ENCODE data around the gene TBCA.

The TBCA gene

DNA sequence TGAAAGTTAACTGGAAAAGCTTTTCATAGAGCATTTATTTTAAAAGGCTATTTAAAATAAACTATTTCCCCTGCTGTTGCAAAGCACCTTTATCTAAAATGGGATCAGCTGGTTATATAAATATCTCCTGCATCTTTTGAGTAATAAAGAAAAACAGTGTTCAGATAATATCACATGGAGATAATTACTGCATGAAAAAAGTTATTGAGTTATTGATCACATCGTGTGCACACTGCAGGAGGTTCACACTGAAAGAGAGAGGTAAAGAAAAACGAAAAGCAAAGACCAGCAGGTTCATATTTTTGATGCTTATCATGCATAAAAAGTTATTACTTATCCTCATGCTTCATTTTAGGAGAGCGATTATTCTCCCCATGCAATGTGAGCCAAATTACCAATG is 82.2 kb downstream of the TBCA start:
- TF ChIP-seq POLR2AphosphoS5 (IDR thresholded peaks at IDR 0.05; ENCODE audit: borderline replicate concordance, low read depth, low read length) (no peak), FOXP2 (optimal IDR thresholded peaks at IDR 0.05; ENCODE audit: control extremely low read depth, extremely low read length, insufficient read depth) (no peak), EZH2 (IDR thresholded peaks at IDR 0.05) (no peak)
- no peak overlapping the region for H3K9ac ChIP-seq (ENCODE audit: insufficient read length)
- H3K4me3 ChIP-seq = no peak overlapping the region
- H3K36me3 ChIP-seq (ENCODE audit: insufficient read depth, low read length) = peaks cover 66% of the 10 kb centered on the region
- no peaks in the 10 kb centered on the region for H3K9me3 ChIP-seq (ENCODE audit: low read depth, low read length)
- no peak for DNase-seq (ENCODE audit: low read depth, low spot score)
- no peak overlapping the region for H3K27ac ChIP-seq

GRCh38 chr5:77683171-77683732 is 92.9 kb downstream of the TBCA start:
- no peak overlapping the region for H3K27ac ChIP-seq
- TF ChIP-seq EZH2 (IDR thresholded peaks at IDR 0.05) (no peak), POLR2AphosphoS5 (IDR thresholded peaks at IDR 0.05; ENCODE audit: borderline replicate concordance, low read depth, low read length) (no peak), FOXP2 (optimal IDR thresholded peaks at IDR 0.05; ENCODE audit: control extremely low read depth, extremely low read length, insufficient read depth) (no peak)
- no peak overlapping the region for H3K9ac ChIP-seq (ENCODE audit: insufficient read length)
- DNase-seq (ENCODE audit: low read depth, low spot score) = no peak
- H3K9me3 ChIP-seq (ENCODE audit: low read depth, low read length) = no peaks in the 10 kb centered on the region
- H3K36me3 ChIP-seq (ENCODE audit: insufficient read depth, low read length) = peaks cover 6% of the 10 kb centered on the region; the same call in 1 of the 2 replicates
- no peak overlapping the region for H3K4me3 ChIP-seq

DNA sequence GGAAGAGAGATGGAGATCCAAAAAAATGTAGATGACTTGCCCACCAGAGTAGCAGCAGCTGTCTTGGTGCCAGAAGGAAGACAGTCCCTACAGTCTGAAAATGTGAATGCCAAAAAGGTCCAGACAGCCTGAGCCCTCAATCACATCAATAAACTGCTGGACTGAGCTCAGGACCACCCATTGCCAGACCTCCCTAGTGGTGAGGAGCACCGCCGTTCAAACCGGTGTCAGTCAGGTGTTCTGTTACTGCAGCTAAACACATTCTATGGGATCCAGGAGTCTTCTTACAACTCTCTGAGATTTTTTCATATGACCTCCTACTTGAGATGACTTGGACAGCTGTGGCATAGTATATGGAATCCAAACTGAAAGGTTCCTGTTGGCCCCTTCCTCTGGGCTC is 105.6 kb downstream of the TBCA start:
- TF ChIP-seq POLR2AphosphoS5 (IDR thresholded peaks at IDR 0.05; ENCODE audit: borderline replicate concordance, low read depth, low read length) = no peak
- TF ChIP-seq EZH2 (IDR thresholded peaks at IDR 0.05) = no peak
- no peak for TF ChIP-seq FOXP2 (optimal IDR thresholded peaks at IDR 0.05; ENCODE audit: control extremely low read depth, extremely low read length, insufficient read depth)

GRCh38 chr5:77669677-77670076 is 106.5 kb downstream of the TBCA start:
- no peak for DNase-seq (ENCODE audit: low read depth, low spot score)
- Histone ChIP-seq H3K36me3 (ENCODE audit: insufficient read depth, low read length) (no peaks in the 10 kb centered on the region), H3K9me3 (ENCODE audit: low read depth, low read length) (no peaks in the 10 kb centered on the region), H3K9ac (ENCODE audit: insufficient read length) (no peak overlapping the region), H3K27ac (no peak overlapping the region), H3K4me3 (no peak overlapping the region)
- TF ChIP-seq POLR2AphosphoS5 (IDR thresholded peaks at IDR 0.05; ENCODE audit: borderline replicate concordance, low read depth, low read length) (no peak), EZH2 (IDR thresholded peaks at IDR 0.05) (no peak), FOXP2 (optimal IDR thresholded peaks at IDR 0.05; ENCODE audit: control extremely low read depth, extremely low read length, insufficient read depth) (no peak)

More for the DNA sequence above, 105.6 kb downstream of the TBCA start:
- Histone ChIP-seq H3K4me3 (no peak overlapping the region), H3K27ac (no peak overlapping the region), H3K36me3 (ENCODE audit: insufficient read depth, low read length) (no peaks in the 10 kb centered on the region), H3K9ac (ENCODE audit: insufficient read length) (no peak overlapping the region), H3K9me3 (ENCODE audit: low read depth, low read length) (no peaks in the 10 kb centered on the region)
- no peak for DNase-seq (ENCODE audit: low read depth, low spot score)

DNA sequence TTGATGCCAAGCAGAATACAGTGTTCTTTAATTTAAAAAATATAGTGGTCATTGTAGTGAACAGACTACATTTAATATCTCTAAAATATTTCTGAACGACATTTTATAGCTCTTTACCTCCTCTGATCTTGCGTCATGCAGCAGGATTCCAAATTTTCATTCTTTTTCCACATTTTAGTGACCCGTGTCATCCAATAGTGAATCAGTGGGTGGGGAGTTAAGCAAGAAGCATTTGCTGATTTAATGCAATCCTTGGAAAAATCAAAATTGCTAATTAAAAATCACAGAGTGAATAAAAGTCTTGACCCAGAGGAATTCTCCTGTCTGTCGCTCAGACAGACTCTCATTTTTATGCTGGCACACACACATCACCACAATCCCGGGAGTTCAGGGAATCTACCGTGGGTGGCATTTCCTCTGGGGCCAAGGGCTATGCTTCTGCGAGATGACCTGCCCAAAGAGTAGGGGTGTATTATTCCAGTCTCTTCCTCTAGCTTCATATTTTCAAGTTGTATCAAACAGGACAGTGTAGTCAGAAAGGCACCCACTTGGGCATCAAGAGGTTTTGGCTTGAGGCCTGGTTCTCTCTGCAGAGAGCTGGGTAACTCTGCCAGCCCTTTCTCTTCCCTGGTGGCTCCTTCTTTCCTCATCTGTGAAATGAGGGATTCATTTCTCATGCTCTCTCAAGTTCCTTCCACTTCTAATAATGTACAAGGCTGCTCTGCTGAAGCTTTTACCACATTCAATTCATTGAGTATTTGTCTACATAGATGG is 112.9 kb downstream of the TBCA start:
- H3K9ac ChIP-seq (ENCODE audit: insufficient read length) = no peak overlapping the region
- no peak for DNase-seq (ENCODE audit: low read depth, low spot score)
- H3K9me3 ChIP-seq (ENCODE audit: low read depth, low read length) = no peaks in the 10 kb centered on the region

GRCh38 chr5:77662635-77663034 is 113.5 kb downstream of the TBCA start:
- no peak overlapping the region for H3K27ac ChIP-seq
- DNase-seq (ENCODE audit: low read depth, low spot score) = no peak
- H3K9me3 ChIP-seq (ENCODE audit: low read depth, low read length) = no peaks in the 10 kb centered on the region
- no peak for TF ChIP-seq POLR2AphosphoS5 (IDR thresholded peaks at IDR 0.05; ENCODE audit: borderline replicate concordance, low read depth, low read length)
- no peak for TF ChIP-seq EZH2 (IDR thresholded peaks at IDR 0.05)
- TF ChIP-seq FOXP2 (optimal IDR thresholded peaks at IDR 0.05; ENCODE audit: control extremely low read depth, extremely low read length, insufficient read depth) = no peak
- no peak overlapping the region for H3K4me3 ChIP-seq
- H3K36me3 ChIP-seq (ENCODE audit: insufficient read depth, low read length) = no peaks in the 10 kb centered on the region
- no peak overlapping the region for H3K9ac ChIP-seq (ENCODE audit: insufficient read length)

More for the DNA sequence above, 112.9 kb downstream of the TBCA start:
- H3K4me3 ChIP-seq = no peak overlapping the region
- no peak for TF ChIP-seq POLR2AphosphoS5 (IDR thresholded peaks at IDR 0.05; ENCODE audit: borderline replicate concordance, low read depth, low read length)
- no peak for TF ChIP-seq EZH2 (IDR thresholded peaks at IDR 0.05)
- TF ChIP-seq FOXP2 (optimal IDR thresholded peaks at IDR 0.05; ENCODE audit: control extremely low read depth, extremely low read length, insufficient read depth) = no peak
- no peaks in the 10 kb centered on the region for H3K36me3 ChIP-seq (ENCODE audit: insufficient read depth, low read length)
- H3K27ac ChIP-seq = no peak overlapping the region

- Histone ChIP-seq H3K9ac (ENCODE audit: insufficient read length) (no peak overlapping the region), H3K27ac (no peak overlapping the region), H3K9me3 (ENCODE audit: low read depth, low read length) (no peaks in the 10 kb centered on the region), H3K36me3 (ENCODE audit: insufficient read depth, low read length) (no peaks in the 10 kb centered on the region), H3K4me3 (no peak overlapping the region)
- TF ChIP-seq FOXP2 (optimal IDR thresholded peaks at IDR 0.05; ENCODE audit: control extremely low read depth, extremely low read length, insufficient read depth) (no peak), EZH2 (IDR thresholded peaks at IDR 0.05) (no peak), POLR2AphosphoS5 (IDR thresholded peaks at IDR 0.05; ENCODE audit: borderline replicate concordance, low read depth, low read length) (no peak)
- DNase-seq (ENCODE audit: low read depth, low spot score) = no peak
Measured at GRCh38 chr5:77658662-77659061, 117.5 kb downstream of the TBCA start.

DNA sequence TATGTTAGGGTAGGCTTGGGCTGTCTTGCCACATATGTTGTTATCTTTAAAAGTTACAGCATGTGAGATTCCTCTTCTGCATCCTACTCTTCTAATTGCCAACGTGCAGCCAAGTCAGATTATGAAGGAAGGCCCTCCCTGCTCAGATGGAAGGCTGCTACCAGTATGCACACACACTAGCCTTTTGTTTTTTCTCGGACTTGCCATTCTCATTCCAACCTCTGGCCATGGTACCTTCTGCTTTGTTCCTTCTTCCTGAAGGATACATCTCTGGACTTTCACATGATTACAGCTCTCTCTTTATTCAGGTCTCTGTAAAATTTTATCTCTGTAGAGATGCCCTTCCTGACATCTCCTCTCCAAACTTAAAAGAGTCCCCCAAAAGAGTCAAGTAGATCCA is 124.8 kb downstream of the TBCA start:
- no peaks in the 10 kb centered on the region for H3K36me3 ChIP-seq (ENCODE audit: insufficient read depth, low read length)
- H3K27ac ChIP-seq = no peak overlapping the region
- no peak for TF ChIP-seq EZH2 (IDR thresholded peaks at IDR 0.05)
- no peak for TF ChIP-seq FOXP2 (optimal IDR thresholded peaks at IDR 0.05; ENCODE audit: control extremely low read depth, extremely low read length, insufficient read depth)
- no peak for TF ChIP-seq POLR2AphosphoS5 (IDR thresholded peaks at IDR 0.05; ENCODE audit: borderline replicate concordance, low read depth, low read length)
- no peaks in the 10 kb centered on the region for H3K9me3 ChIP-seq (ENCODE audit: low read depth, low read length)
- H3K4me3 ChIP-seq = no peak overlapping the region
- no peak for DNase-seq (ENCODE audit: low read depth, low spot score)
- no peak overlapping the region for H3K9ac ChIP-seq (ENCODE audit: insufficient read length)
